Measurements from ENCODE around the gene LRRC4.

LRRC4 gene

DNA sequence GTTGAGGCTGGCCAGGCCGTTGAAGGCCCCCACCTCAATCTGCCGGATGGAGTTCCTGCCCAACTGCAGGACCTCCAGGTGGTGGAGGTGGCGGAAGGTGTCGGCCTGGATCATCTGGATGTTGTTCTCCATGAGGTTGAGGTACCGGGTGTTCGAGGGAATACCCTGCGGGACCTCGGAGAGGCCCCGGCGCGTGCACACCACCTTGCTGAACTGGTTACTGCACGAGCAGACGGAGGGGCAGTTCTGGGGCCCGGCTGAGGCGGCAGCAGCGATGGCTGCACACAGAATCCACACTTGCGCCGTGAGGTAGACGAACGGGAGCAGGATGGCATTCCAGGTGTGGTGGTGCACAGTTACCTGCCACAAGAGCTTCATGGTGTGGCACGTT, 979 bp downstream of the LRRC4 start:
- no peak overlapping the region for H3K4me3 ChIP-seq (ENCODE audit: control insufficient read depth, low read depth, low read length)
- TF ChIP-seq, protein P1, sequence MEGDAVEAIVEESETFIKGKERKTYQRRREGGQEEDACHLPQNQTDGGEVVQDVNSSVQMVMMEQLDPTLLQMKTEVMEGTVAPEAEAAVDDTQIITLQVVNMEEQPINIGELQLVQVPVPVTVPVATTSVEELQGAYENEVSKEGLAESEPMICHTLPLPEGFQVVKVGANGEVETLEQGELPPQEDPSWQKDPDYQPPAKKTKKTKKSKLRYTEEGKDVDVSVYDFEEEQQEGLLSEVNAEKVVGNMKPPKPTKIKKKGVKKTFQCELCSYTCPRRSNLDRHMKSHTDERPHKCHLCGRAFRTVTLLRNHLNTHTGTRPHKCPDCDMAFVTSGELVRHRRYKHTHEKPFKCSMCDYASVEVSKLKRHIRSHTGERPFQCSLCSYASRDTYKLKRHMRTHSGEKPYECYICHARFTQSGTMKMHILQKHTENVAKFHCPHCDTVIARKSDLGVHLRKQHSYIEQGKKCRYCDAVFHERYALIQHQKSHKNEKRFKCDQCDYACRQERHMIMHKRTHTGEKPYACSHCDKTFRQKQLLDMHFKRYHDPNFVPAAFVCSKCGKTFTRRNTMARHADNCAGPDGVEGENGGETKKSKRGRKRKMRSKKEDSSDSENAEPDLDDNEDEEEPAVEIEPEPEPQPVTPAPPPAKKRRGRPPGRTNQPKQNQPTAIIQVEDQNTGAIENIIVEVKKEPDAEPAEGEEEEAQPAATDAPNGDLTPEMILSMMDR (IDR thresholded peaks at IDR 0.05; ENCODE audit: control insufficient read depth, insufficient read depth, low read depth, low read length, missing control alignments), result no peak
- DNase-seq (ENCODE audit: low read depth), result no peak

DNA sequence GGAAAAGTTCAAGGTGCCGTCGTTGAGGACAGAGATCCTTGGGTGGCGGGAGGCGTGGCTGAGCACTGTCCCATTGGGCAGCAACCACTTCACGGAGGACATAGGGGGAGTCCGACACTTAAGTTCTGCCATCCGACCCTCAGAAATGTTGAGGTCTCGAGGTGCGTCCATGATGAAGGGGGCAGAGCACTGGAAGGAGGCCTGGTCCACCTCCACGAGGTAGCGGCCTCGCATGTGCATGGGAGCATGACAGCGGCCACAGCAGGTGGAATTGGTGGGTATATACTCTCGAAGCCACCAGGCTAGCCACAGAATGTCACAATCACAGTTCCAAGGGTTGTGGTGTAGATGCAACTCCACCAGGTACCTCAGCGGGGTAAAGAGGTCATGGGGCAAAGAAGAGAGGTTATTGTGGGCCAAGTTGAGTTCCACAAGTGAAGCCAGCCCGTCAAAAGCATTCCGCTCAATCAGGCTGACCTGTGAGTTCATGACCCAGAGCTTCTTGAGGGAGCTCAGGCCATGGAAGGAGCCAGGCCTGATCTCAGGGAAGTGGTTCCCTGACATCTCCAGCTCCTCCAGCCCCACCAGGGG, 1.7 kb downstream of the LRRC4 start:
- no peak overlapping the region for H3K4me3 ChIP-seq (ENCODE audit: control insufficient read depth, low read depth, low read length)
- TF ChIP-seq, protein P1 (IDR thresholded peaks at IDR 0.05; ENCODE audit: control insufficient read depth, insufficient read depth, low read depth, low read length, missing control alignments), result no peak
- DNase-seq (ENCODE audit: low read depth), result no peak

- no peak overlapping the region for H3K4me3 ChIP-seq (ENCODE audit: control insufficient read depth, low read depth, low read length)
- DNase-seq (ENCODE audit: low read depth), result no peak
- TF ChIP-seq, protein P1 (IDR thresholded peaks at IDR 0.05; ENCODE audit: control insufficient read depth, insufficient read depth, low read depth, low read length, missing control alignments), result no peak
Measured at GRCh38 chr7:128027485-128027980, 3.7 kb downstream of the LRRC4 start.

GRCh38 chr7:128026551-128026950, 4.7 kb downstream of the LRRC4 start:
- no peak overlapping the region for H3K4me3 ChIP-seq (ENCODE audit: control insufficient read depth, low read depth, low read length)
- no peak for DNase-seq (ENCODE audit: low read depth)
- TF ChIP-seq, protein P1 (IDR thresholded peaks at IDR 0.05; ENCODE audit: control insufficient read depth, insufficient read depth, low read depth, low read length, missing control alignments), result no peak

GRCh38 chr7:128025819-128026218, 5.4 kb downstream of the LRRC4 start:
- H3K4me3 ChIP-seq (ENCODE audit: control insufficient read depth, low read depth, low read length), result no peak overlapping the region
- TF ChIP-seq, protein P1 (IDR thresholded peaks at IDR 0.05; ENCODE audit: control insufficient read depth, insufficient read depth, low read depth, low read length, missing control alignments), result no peak
- no peak for DNase-seq (ENCODE audit: low read depth)

- TF ChIP-seq, protein P1 (IDR thresholded peaks at IDR 0.05; ENCODE audit: control insufficient read depth, insufficient read depth, low read depth, low read length, missing control alignments), result no peak
- no peak for DNase-seq (ENCODE audit: low read depth)
- no peak overlapping the region for H3K4me3 ChIP-seq (ENCODE audit: control insufficient read depth, low read depth, low read length)
Measured at GRCh38 chr7:128025380-128025779, 5.9 kb downstream of the LRRC4 start.

All from AG09309 (cell line).